HFF-Myc (cell line): ENCODE results near the gene ADGRA1.
"Not testable (repeated sequence)": the region's sequence is repeated elsewhere in the genome, so short reads cannot be mapped to it uniquely, and the experiment has no call there.

Experiments
- DNase-seq: peaks from one replicate; pipeline ENCODE4 v3.0.0-alpha.2; 2011; ENCODE audit warnings: low read depth; ENCODE audit errors: extremely low read depth
- H3K4me3 ChIP-seq: replicated peaks from 2 replicates; pipeline ENCODE4 v1.5.1; 2011; ENCODE audit warnings: low read depth, mild to moderate bottlenecking, control low read depth, low read length
- CTCF ChIP-seq: IDR thresholded peaks from 2 replicates; pipeline ENCODE4 v1.5.1; 2012; ENCODE audit warnings: mild to moderate bottlenecking, low read depth, low read length, control low read depth; ENCODE audit errors: missing control alignments

The ADGRA1 gene

GRCh38 chr10:133047526-133048123 is 40.1 kb upstream of the ADGRA1 start:
- no peak for DNase-seq
- TF ChIP-seq CTCF = no peak
- H3K4me3 ChIP-seq = no peak overlapping the region

- no peak for DNase-seq
- no peak overlapping the region for H3K4me3 ChIP-seq
- TF ChIP-seq CTCF = no peak
Measured at GRCh38 chr10:133048266-133048665, 39.5 kb upstream of the ADGRA1 start.

GRCh38 chr10:133048926-133049325 is 38.8 kb upstream of the ADGRA1 start:
- H3K4me3 ChIP-seq = no peak overlapping the region
- TF ChIP-seq CTCF = no peak
- DNase-seq = no peak

- no peak for TF ChIP-seq CTCF
- no peak for DNase-seq
- no peak overlapping the region for H3K4me3 ChIP-seq
Measured at GRCh38 chr10:133049639-133050038, 38.1 kb upstream of the ADGRA1 start.

- H3K4me3 ChIP-seq = no peak overlapping the region
- no peak for TF ChIP-seq CTCF
- DNase-seq = no peak
Measured at GRCh38 chr10:133050371-133050770, 37.4 kb upstream of the ADGRA1 start.

GRCh38 chr10:133052076-133052475 is 35.6 kb upstream of the ADGRA1 start:
- no peak for DNase-seq
- H3K4me3 ChIP-seq = no peak overlapping the region
- no peak for TF ChIP-seq CTCF

GRCh38 chr10:133053527-133054133 is 34.1 kb upstream of the ADGRA1 start:
- not testable (repeated sequence) for DNase-seq, H3K4me3 ChIP-seq
